Transverse colon (tissue), 4 donors: ENCODE results near the gene PRKAR1B. TPM values are rescaled to one million over a fixed set of nuclear protein-coding genes. Genes with fewer than 3 reads are reported as not detected.

Source experiments
- DNase-seq: peaks from one replicate; pipeline ENCODE4 v3.0.0-alpha.2; 2019
- H3K27ac ChIP-seq, 4 donors: fragments of 200-600 bp; sonication (generic); 2 replicates each; pipeline ENCODE4 v1.5.1; 2016 to 2018; ENCODE audit warnings: inconsistent platforms in 4 of 4
- H3K27me3 ChIP-seq: fragments of 200-600 bp; sonication (generic); 2 replicates; pipeline ENCODE4 v1.5.1; 2017; ENCODE audit warnings: inconsistent platforms
- H3K36me3 ChIP-seq, 4 donors: fragments of 200-600 bp; sonication (generic); 2 replicates each; pipeline ENCODE4 v1.5.1; 2017 to 2019; ENCODE audit warnings: inconsistent platforms in 4 of 4
- H3K4me1 ChIP-seq, 4 donors: fragments of 200-600 bp; sonication (generic); 2 replicates each; pipeline ENCODE4 v1.5.1; 2017 to 2020; ENCODE audit warnings: inconsistent platforms in 4 of 4
- H3K4me3 ChIP-seq, 4 donors: fragments of 200-600 bp; sonication (generic); 1 replicate in 1 of 4; 2 replicates in 3 of 4; pipeline versions ENCODE4 v1.5.1 to v1.6.1; 2017 to 2019; ENCODE audit warnings: inconsistent platforms in 4 of 4
- H3K9me3 ChIP-seq, 2 donors: fragments of 200-600 bp; sonication (generic); 2 replicates each; pipeline ENCODE4 v1.5.1; 2017 to 2019; ENCODE audit warnings: inconsistent platforms in 2 of 2
- EP300 ChIP-seq: sonication (generic); formaldehyde crosslinking; IDR thresholded peaks from one replicate; pipeline ENCODE4 v1.6.1; 2017; ENCODE audit warnings: antibody characterized with exemption, low read depth
- POLR2A ChIP-seq: fragments of 450-650 bp; IDR thresholded peaks from one replicate; pipeline ENCODE4 v1.6.1; 2016; ENCODE audit warnings: antibody characterized with exemption, mild to moderate bottlenecking, moderate library complexity
- POLR2AphosphoS5 ChIP-seq, 3 donors: sonication (generic); formaldehyde crosslinking; IDR thresholded peaks; one replicate each; pipeline ENCODE4 v1.6.1; 2016; ENCODE audit warnings: antibody characterized with exemption in 3 of 3
- WGBS, 2 donors: methylation state at CpG; one replicate each; pipeline ENCODE4 v1.1.5; 2018; ENCODE audit warnings: low coverage in 1 of 2; 5-methylcytosine and 5-hydroxymethylcytosine counted together
- in situ Hi-C, 4 donors: fragments of 200-750 bp; cut with MboI; loops; one replicate each; pipeline versions ENCODE4 v1.15.0 to v1.15.1; 2017; ENCODE audit warnings: low sequenced_read_pairs in 3 of 4, low pct_ligation_motif_present in 1 of 4, low pct_unique_long_range_greater_than_20kb in 1 of 4
- intact Hi-C: fragments of 100-400 bp; cut with DNase I; formaldehyde crosslinking; loops from one replicate; pipeline ENCODE4 v1.15.1; 2023; ENCODE audit warnings: low total_unique reads
- total RNA-seq, 4 donors: library from RNA; depleted of rRNA; stranded (reverse); fragments of >200 nt; gene quantifications; one replicate each; pipeline ENCODE4 v1.1.0, GENCODE V29; 2016
- TF ChIP-seq, protein P1 (sequence below), 5 experiments: fragments of 200-600 bp in 3 of 5; fragments of 450-650 bp in 2 of 5; sonication (generic) in 3 of 5; IDR thresholded peaks; 1 replicate in 2 of 5; 2 replicates in 3 of 5; pipeline ENCODE4 v1.5.1; 2016 to 2017; ENCODE audit warnings: antibody characterized with exemption in 5 of 5, inconsistent platforms in 3 of 5, mild to moderate bottlenecking in 2 of 5, moderate library complexity in 1 of 5

Gene PRKAR1B
- total RNA-seq, 4 donors from 2014 or later, result 15.7 to 53.9 (median 16.9) TPM

DNA sequence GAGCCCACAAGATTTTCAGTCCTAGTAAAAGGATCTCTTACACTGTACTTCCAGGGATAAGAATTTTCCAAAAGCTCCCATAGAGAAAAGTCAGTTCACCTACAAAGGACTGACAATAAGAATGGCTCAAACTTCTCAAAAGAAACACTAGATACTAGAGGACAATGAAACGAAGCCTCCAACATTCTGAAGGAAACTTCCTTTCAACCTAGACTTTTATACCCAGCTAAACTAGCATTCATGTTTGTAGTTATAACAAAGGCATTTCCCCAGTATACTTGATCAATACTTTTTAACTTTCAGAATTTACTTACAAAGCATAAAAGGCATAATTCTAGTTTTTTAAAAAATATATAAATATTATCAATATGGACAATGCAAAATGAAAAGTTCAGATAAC is 41.5 kb downstream of the PRKAR1B start:
- 95 to 100% methylated on average over 1 of the region's 1 CpG for WGBS, 2 donors
- Histone ChIP-seq H3K36me3 (peaks cover 0 to 5% (median 0%) of the 10 kb centered on the region in 4 donors), H3K27ac (no peak overlapping the region), H3K27me3 (no peaks in the 10 kb centered on the region), H3K4me3 (no peak overlapping the region), H3K4me1 (no peaks in the 10 kb centered on the region), H3K9me3 (peaks cover 21 to 23% of the 10 kb centered on the region in 2 donors)
- DNase-seq, result no peak
- TF ChIP-seq POLR2A (no peak), EP300 (no peak)
- in situ Hi-C loops, result no loop called here
- intact Hi-C loops, result no loop called here

- no peaks in the 10 kb centered on the region for H3K27me3 ChIP-seq
- H3K36me3 ChIP-seq, result peaks cover 0 to 5% (median 0%) of the 10 kb centered on the region in 4 donors
- no peak overlapping the region for H3K27ac ChIP-seq
- no peak overlapping the region for H3K4me3 ChIP-seq
- no peak for DNase-seq
- H3K9me3 ChIP-seq, result peaks cover 20 to 23% of the 10 kb centered on the region in 2 donors
- 91 to 92% methylated on average over 4 to 9 of the region's 9 CpGs for WGBS, 2 donors
- TF ChIP-seq, protein P1, sequence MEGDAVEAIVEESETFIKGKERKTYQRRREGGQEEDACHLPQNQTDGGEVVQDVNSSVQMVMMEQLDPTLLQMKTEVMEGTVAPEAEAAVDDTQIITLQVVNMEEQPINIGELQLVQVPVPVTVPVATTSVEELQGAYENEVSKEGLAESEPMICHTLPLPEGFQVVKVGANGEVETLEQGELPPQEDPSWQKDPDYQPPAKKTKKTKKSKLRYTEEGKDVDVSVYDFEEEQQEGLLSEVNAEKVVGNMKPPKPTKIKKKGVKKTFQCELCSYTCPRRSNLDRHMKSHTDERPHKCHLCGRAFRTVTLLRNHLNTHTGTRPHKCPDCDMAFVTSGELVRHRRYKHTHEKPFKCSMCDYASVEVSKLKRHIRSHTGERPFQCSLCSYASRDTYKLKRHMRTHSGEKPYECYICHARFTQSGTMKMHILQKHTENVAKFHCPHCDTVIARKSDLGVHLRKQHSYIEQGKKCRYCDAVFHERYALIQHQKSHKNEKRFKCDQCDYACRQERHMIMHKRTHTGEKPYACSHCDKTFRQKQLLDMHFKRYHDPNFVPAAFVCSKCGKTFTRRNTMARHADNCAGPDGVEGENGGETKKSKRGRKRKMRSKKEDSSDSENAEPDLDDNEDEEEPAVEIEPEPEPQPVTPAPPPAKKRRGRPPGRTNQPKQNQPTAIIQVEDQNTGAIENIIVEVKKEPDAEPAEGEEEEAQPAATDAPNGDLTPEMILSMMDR (IDR thresholded peaks at IDR 0.05), result no peak
- TF ChIP-seq EP300, result no peak
- no peak for TF ChIP-seq POLR2A
- no peak for TF ChIP-seq POLR2AphosphoS5 (IDR thresholded peaks at IDR 0.05)
- H3K4me1 ChIP-seq, result no peaks in the 10 kb centered on the region
- in situ Hi-C loops, result no loop called here
- intact Hi-C loops, result no loop called here
These were observed 42.7 kb downstream of the PRKAR1B start for GRCh38 chr7:684416-684815.

DNA sequence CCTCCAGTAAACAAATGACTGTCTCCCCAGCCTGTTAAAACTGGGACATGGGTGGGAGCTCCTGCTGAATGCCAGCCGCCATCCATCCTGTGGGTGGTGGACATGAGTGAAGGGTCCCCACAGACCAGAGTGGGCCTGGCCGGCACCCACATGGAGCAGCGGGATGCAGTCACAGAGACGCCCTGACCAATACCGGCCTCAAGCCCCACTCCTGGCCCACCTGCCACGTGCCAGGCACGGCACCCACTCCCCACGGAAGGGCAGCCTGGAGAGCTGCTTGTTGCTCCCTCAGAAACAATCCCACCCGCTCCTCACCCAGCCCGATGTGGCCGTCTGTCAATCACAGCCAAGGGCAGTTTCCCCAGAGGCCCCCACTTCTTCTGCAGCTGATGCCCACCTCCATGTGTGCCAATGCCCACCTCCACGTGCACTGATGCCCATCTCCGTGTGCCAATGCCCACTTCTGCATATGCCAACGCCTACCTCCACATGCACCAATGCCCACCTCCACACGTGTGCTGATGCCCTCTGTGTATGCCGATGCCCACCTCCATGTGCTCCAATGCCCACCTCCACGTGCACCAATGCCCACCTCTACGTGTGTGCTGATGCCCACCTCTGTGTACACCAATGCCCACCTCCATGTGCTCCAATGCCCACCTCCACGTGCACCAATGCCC is 43.4 kb downstream of the PRKAR1B start:
- DNase-seq, result no peak
- Histone ChIP-seq H3K27ac (no peak overlapping the region), H3K4me1 (no peaks in the 10 kb centered on the region), H3K27me3 (no peaks in the 10 kb centered on the region), H3K36me3 (peaks cover 0 to 5% (median 0%) of the 10 kb centered on the region in 4 donors), H3K4me3 (no peak overlapping the region), H3K9me3 (peaks cover 12 to 20% of the 10 kb centered on the region in 2 donors)
- in situ Hi-C loops (no loop called here), intact Hi-C loops (no loop called here)
- 93% methylated on average over 18 of the region's 19 CpGs; no CpG with 5 or more reads in 1 of the 2 donors for WGBS, 2 donors
- TF ChIP-seq, protein P1 (IDR thresholded peaks at IDR 0.05), result no peak
- TF ChIP-seq POLR2AphosphoS5 (IDR thresholded peaks at IDR 0.05) (no peak), POLR2A (no peak), EP300 (no peak)

DNA sequence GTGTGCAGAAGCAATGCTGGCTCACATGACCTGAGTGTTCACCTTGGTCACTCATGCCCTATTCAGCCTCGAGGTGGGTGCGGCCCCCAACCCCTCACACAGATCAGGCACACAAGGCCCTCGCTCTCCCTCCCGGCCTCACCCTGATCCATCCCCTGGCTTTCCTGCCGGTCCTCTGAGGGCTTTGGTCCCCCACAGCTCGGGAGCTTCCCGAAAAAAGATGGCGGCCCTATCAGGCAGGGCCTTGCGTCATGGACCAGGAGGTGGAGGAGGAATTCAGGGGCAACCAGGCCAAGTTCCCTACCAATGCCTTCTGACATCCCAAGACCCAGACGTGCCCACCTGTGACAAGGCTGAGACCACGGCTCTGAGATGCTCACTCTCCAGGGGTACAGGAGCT is 44.3 kb downstream of the PRKAR1B start:
- H3K4me3 ChIP-seq, result no peak overlapping the region
- no peak overlapping the region for H3K27ac ChIP-seq
- no peaks in the 10 kb centered on the region for H3K4me1 ChIP-seq
- DNase-seq, result no peak
- TF ChIP-seq, protein P1 (IDR thresholded peaks at IDR 0.05), result no peak
- TF ChIP-seq POLR2AphosphoS5 (IDR thresholded peaks at IDR 0.05) (no peak), EP300 (no peak), POLR2A (no peak)
- peaks cover 0 to 5% (median 0%) of the 10 kb centered on the region in 4 donors for H3K36me3 ChIP-seq
- peaks cover 11 to 14% of the 10 kb centered on the region in 2 donors for H3K9me3 ChIP-seq
- in situ Hi-C loops, result no loop called here
- intact Hi-C loops, result no loop called here
- WGBS, 2 donors, result 89 to 100% methylated on average over 4 to 11 of the region's 11 CpGs
- no peaks in the 10 kb centered on the region for H3K27me3 ChIP-seq
